ENCODE data around the gene IGSF9B.

- no peak for TF ChIP-seq POLR2AphosphoS5 (IDR thresholded peaks at IDR 0.05; ENCODE audit: control insufficient read depth, insufficient read depth, low read depth, low read length)
- TF ChIP-seq E2F6 (IDR thresholded peaks at IDR 0.05; ENCODE audit: borderline replicate concordance in 1 of 2, extremely low read depth in 1 of 2, insufficient read depth in 1 of 2, insufficient read length in 1 of 2, low read depth in 1 of 2, low read length in 1 of 2, poor library complexity in 1 of 2, severe bottlenecking in 1 of 2): no peak
- no peak for TF ChIP-seq FOXK2 (conservative IDR thresholded peaks at IDR 0.05 in 1 of 2, IDR thresholded peaks at IDR 0.05 in 1 of 2; ENCODE audit: low read depth in 2 of 2)
- no peak for TF ChIP-seq REST (IDR thresholded peaks at IDR 0.05; ENCODE audit: borderline replicate concordance)
- TF ChIP-seq REST (CRISPR knock-in tag; IDR thresholded peaks at IDR 0.05; ENCODE audit: low read depth): no peak
- TF ChIP-seq ZNF134 (CRISPR knock-in tag; conservative IDR thresholded peaks at IDR 0.05): no peak
- no peak for TF ChIP-seq PTBP1 (IDR thresholded peaks at IDR 0.05; ENCODE audit: low read depth, low read length)
- TF ChIP-seq CTCF (IDR thresholded peaks at IDR 0.05 in 2 of 3, conservative IDR thresholded peaks at IDR 0.05 in 1 of 3; ENCODE audit: insufficient read depth in 2 of 3, low read depth in 1 of 3, low read length in 3 of 3): no peak
- TF ChIP-seq SMARCC2 (IDR thresholded peaks at IDR 0.05; ENCODE audit: low read depth): no peak
- TF ChIP-seq CEBPZ (IDR thresholded peaks at IDR 0.05; ENCODE audit: borderline replicate concordance, low read depth, low read length): no peak
- TF ChIP-seq U2AF1 (optimal IDR thresholded peaks at IDR 0.05; ENCODE audit: low read depth, low read length): no peak
- no peak for TF ChIP-seq E2F5 (CRISPR knock-in tag; IDR thresholded peaks at IDR 0.05)
Observed at GRCh38 chr11:133865466-133865865, 91.3 kb downstream of the IGSF9B start.
